HAP-1 (cell line): Measurements from ENCODE around the gene MAGI1.
"Not testable (repeated sequence)": the region's sequence is repeated elsewhere in the genome, so short reads cannot be mapped to it uniquely, and the experiment has no call there.

Source experiments
- DNase-seq, 2 experiments: peaks; one replicate each; pipeline ENCODE4 v3.0.0-alpha.2; 2016 to 2020; ENCODE audit warnings: low spot score in 2 of 2
- H3K27me3 ChIP-seq: fragments of 250-450 bp; sonication (Bioruptor Pico); 2 replicates; pipeline ENCODE4 v1.5.1; 2020; ENCODE audit warnings: low read depth, mild to moderate bottlenecking, moderate library complexity
- H3K36me3 ChIP-seq: fragments of 250-450 bp; sonication (Bioruptor Pico); replicated peaks from 2 replicates; pipeline ENCODE4 v1.5.1; 2020; ENCODE audit warnings: mild to moderate bottlenecking
- H3K4me1 ChIP-seq: fragments of 250-450 bp; sonication (Bioruptor Pico); 2 replicates; pipeline ENCODE4 v1.5.1; 2020; ENCODE audit warnings: mild to moderate bottlenecking
- H3K4me3 ChIP-seq: fragments of 250-450 bp; sonication (Bioruptor Pico); 2 replicates; pipeline ENCODE4 v1.5.1; 2020; ENCODE audit warnings: mild to moderate bottlenecking, moderate library complexity
- H3K9me3 ChIP-seq: fragments of 250-450 bp; sonication (Bioruptor Pico); 2 replicates; pipeline ENCODE4 v1.5.1; 2020; ENCODE audit warnings: mild to moderate bottlenecking, moderate library complexity
- in situ Hi-C: fragments of 300-500 bp; cut with MboI; formaldehyde crosslinking; loops from 3 replicates; pipeline ENCODE4 v1.14.3; 2020; ENCODE audit warnings: low sequenced_read_pairs, inconsistent platforms, mixed read lengths

MAGI1 gene

GRCh38 chr3:66033241-66034138, 5.2 kb downstream of the MAGI1 start:
- Histone ChIP-seq H3K36me3 (no peaks in the 10 kb centered on the region), H3K27me3 (no peaks in the 10 kb centered on the region), H3K9me3 (no peaks in the 10 kb centered on the region), H3K4me1 (peaks cover 10% of the 10 kb centered on the region), H3K4me3 (no peak overlapping the region)
- no peak for DNase-seq
- in situ Hi-C loops = no loop called here

- Histone ChIP-seq H3K9me3 (no peaks in the 10 kb centered on the region), H3K36me3 (no peaks in the 10 kb centered on the region), H3K27me3 (no peaks in the 10 kb centered on the region), H3K4me1 (peaks cover 4% of the 10 kb centered on the region), H3K4me3 (no peak overlapping the region)
- no peak for DNase-seq
- in situ Hi-C loops = no loop called here
These were observed 7.5 kb downstream of the MAGI1 start for GRCh38 chr3:66031102-66031698.

GRCh38 chr3:66029443-66029842, 9.3 kb downstream of the MAGI1 start:
- Histone ChIP-seq H3K36me3 (no peaks in the 10 kb centered on the region), H3K9me3 (no peaks in the 10 kb centered on the region), H3K27me3 (no peaks in the 10 kb centered on the region), H3K4me3 (no peak overlapping the region), H3K4me1 (no peaks in the 10 kb centered on the region)
- no peak for DNase-seq
- in situ Hi-C loops = no loop called here

- Histone ChIP-seq H3K4me3 (no peak overlapping the region), H3K9me3 (no peaks in the 10 kb centered on the region), H3K4me1 (no peaks in the 10 kb centered on the region), H3K36me3 (no peaks in the 10 kb centered on the region), H3K27me3 (no peaks in the 10 kb centered on the region)
- DNase-seq = no peak
- in situ Hi-C loops = no loop called here
These were observed 9.7 kb downstream of the MAGI1 start for GRCh38 chr3:66029014-66029413.

- in situ Hi-C loops = no loop called here
- DNase-seq = no peak
- Histone ChIP-seq H3K4me1 (no peaks in the 10 kb centered on the region), H3K36me3 (no peaks in the 10 kb centered on the region), H3K9me3 (no peaks in the 10 kb centered on the region), H3K4me3 (no peak overlapping the region), H3K27me3 (no peaks in the 10 kb centered on the region)
These were observed 10.3 kb downstream of the MAGI1 start for GRCh38 chr3:66028457-66028856.

GRCh38 chr3:66027099-66027498, 11.6 kb downstream of the MAGI1 start:
- H3K4me3 ChIP-seq, H3K27me3 ChIP-seq, H3K36me3 ChIP-seq, in situ Hi-C loops, H3K4me1 ChIP-seq, H3K9me3 ChIP-seq, DNase-seq: not testable (repeated sequence)

GRCh38 chr3:66023738-66024385, 14.9 kb downstream of the MAGI1 start:
- no peak for DNase-seq
- Histone ChIP-seq H3K36me3 (no peaks in the 10 kb centered on the region), H3K27me3 (no peaks in the 10 kb centered on the region), H3K4me3 (no peak overlapping the region), H3K9me3 (no peaks in the 10 kb centered on the region), H3K4me1 (no peaks in the 10 kb centered on the region)
- in situ Hi-C loops = no loop called here

- no peak overlapping the region for H3K4me3 ChIP-seq
- no peak for DNase-seq
- no peaks in the 10 kb centered on the region for H3K9me3 ChIP-seq
- H3K4me1 ChIP-seq = no peaks in the 10 kb centered on the region
- in situ Hi-C loops = no loop called here
- H3K27me3 ChIP-seq = no peaks in the 10 kb centered on the region
- no peaks in the 10 kb centered on the region for H3K36me3 ChIP-seq
These were observed 15.5 kb downstream of the MAGI1 start for GRCh38 chr3:66023229-66023628.

GRCh38 chr3:66021731-66022131, 17.0 kb downstream of the MAGI1 start:
- no peaks in the 10 kb centered on the region for H3K36me3 ChIP-seq
- H3K27me3 ChIP-seq = no peaks in the 10 kb centered on the region
- no peak for DNase-seq
- H3K9me3 ChIP-seq = no peaks in the 10 kb centered on the region
- in situ Hi-C loops = no loop called here
- H3K4me1 ChIP-seq = no peaks in the 10 kb centered on the region
- H3K4me3 ChIP-seq = no peak overlapping the region

- no peak overlapping the region for H3K4me3 ChIP-seq
- no peaks in the 10 kb centered on the region for H3K36me3 ChIP-seq
- no peaks in the 10 kb centered on the region for H3K27me3 ChIP-seq
- in situ Hi-C loops = no loop called here
- H3K9me3 ChIP-seq = no peaks in the 10 kb centered on the region
- no peaks in the 10 kb centered on the region for H3K4me1 ChIP-seq
- no peak for DNase-seq
These were observed 18.8 kb downstream of the MAGI1 start for GRCh38 chr3:66019896-66020295.

- no peak for DNase-seq
- in situ Hi-C loops = no loop called here
- no peaks in the 10 kb centered on the region for H3K4me1 ChIP-seq
These were observed 20.4 kb downstream of the MAGI1 start for GRCh38 chr3:66018057-66019033.

GRCh38 chr3:66017591-66017990, 21.1 kb downstream of the MAGI1 start:
- no peaks in the 10 kb centered on the region for H3K27me3 ChIP-seq
- no peak for DNase-seq
- in situ Hi-C loops = no loop called here

More at GRCh38 chr3:66018057-66019033, 20.4 kb downstream of the MAGI1 start:
- H3K27me3 ChIP-seq = no peaks in the 10 kb centered on the region
- H3K4me3 ChIP-seq = no peak overlapping the region
- no peaks in the 10 kb centered on the region for H3K36me3 ChIP-seq
- no peaks in the 10 kb centered on the region for H3K9me3 ChIP-seq

GRCh38 chr3:66017084-66017483, 21.6 kb downstream of the MAGI1 start:
- H3K4me1 ChIP-seq = no peaks in the 10 kb centered on the region
- no peaks in the 10 kb centered on the region for H3K36me3 ChIP-seq
- in situ Hi-C loops = no loop called here
- DNase-seq = no peak
- H3K9me3 ChIP-seq = no peaks in the 10 kb centered on the region
- H3K27me3 ChIP-seq = no peaks in the 10 kb centered on the region
- no peak overlapping the region for H3K4me3 ChIP-seq

More at GRCh38 chr3:66017591-66017990, 21.1 kb downstream of the MAGI1 start:
- no peaks in the 10 kb centered on the region for H3K4me1 ChIP-seq
- no peak overlapping the region for H3K4me3 ChIP-seq
- H3K36me3 ChIP-seq = no peaks in the 10 kb centered on the region
- no peaks in the 10 kb centered on the region for H3K9me3 ChIP-seq
